Thoracic aorta (tissue), 2 donors: ENCODE data around the gene STX8. TPM values are rescaled to one million over a fixed set of nuclear protein-coding genes. Genes with fewer than 3 reads are reported as not detected.

ENCODE experiments used
- ATAC-seq: fragments of 150-250 bp; one replicate; pipeline ENCODE4 v1.8.0; 2017; ENCODE audit warnings: low read depth; ENCODE audit not compliant: insufficient number of reproducible peaks, low FRiP score
- DNase-seq: peaks from one replicate; pipeline ENCODE4 v3.0.0-alpha.2; 2020; ENCODE audit warnings: low spot score
- H3K27ac ChIP-seq, 2 donors: fragments of 200-600 bp; sonication (generic); 1 replicate in 1 of 2; 2 replicates in 1 of 2; pipeline ENCODE4 v1.5.1; 2016; ENCODE audit warnings: mild to moderate bottlenecking in 2 of 2, moderate library complexity in 2 of 2
- H3K27me3 ChIP-seq: fragments of 200-600 bp; sonication (generic); replicated peaks from 2 replicates; pipeline ENCODE4 v1.6.0; 2016; ENCODE audit warnings: mild to moderate bottlenecking; ENCODE audit not compliant: insufficient read depth
- H3K36me3 ChIP-seq: fragments of 200-600 bp; sonication (generic); one replicate; pipeline ENCODE4 v1.5.1; 2016
- H3K4me1 ChIP-seq, 2 donors: fragments of 200-600 bp; sonication (generic); 1 replicate in 1 of 2; 2 replicates in 1 of 2; pipeline versions ENCODE4 v1.5.1 to v1.6.0; 2016; ENCODE audit warnings: low read depth in 2 of 2, mild to moderate bottlenecking in 1 of 2; ENCODE audit not compliant: control insufficient read depth in 1 of 2
- H3K4me3 ChIP-seq: fragments of 200-600 bp; sonication (generic); 2 replicates; pipeline ENCODE4 v1.5.1; 2016; ENCODE audit warnings: mild to moderate bottlenecking
- H3K9me3 ChIP-seq: fragments of 200-600 bp; sonication (generic); 2 replicates; pipeline ENCODE4 v1.5.1; 2016
- CTCF ChIP-seq: fragments of 200-600 bp; sonication (generic); IDR thresholded peaks from one replicate; pipeline ENCODE4 v1.5.1; 2019; ENCODE audit warnings: antibody characterized with exemption
- total RNA-seq, 2 donors: library from RNA; depleted of rRNA; stranded (reverse); fragments of >200 nt; gene quantifications; one replicate each; pipeline versions ENCODE4 v1.1.0 to v1.2.3, GENCODE V29; 2016

Gene STX8
- total RNA-seq, 2 donors from 2014 or later: 93.9 to 99.8 TPM

GRCh38 chr17:9306086-9306485 lies 269.5 kb downstream of the STX8 start:
- no peaks in the 10 kb centered on the region for H3K4me1 ChIP-seq
- no peak for TF ChIP-seq CTCF
- no peak overlapping the region for H3K27ac ChIP-seq
- no peak overlapping the region for H3K4me3 ChIP-seq
- no peaks in the 10 kb centered on the region for H3K9me3 ChIP-seq
- no peak for DNase-seq
- no peaks in the 10 kb centered on the region for H3K36me3 ChIP-seq
- H3K27me3 ChIP-seq: no peaks in the 10 kb centered on the region
- ATAC-seq: no peak

- Histone ChIP-seq H3K4me1 (no peaks in the 10 kb centered on the region), H3K9me3 (no peaks in the 10 kb centered on the region), H3K27me3 (no peaks in the 10 kb centered on the region), H3K36me3 (no peaks in the 10 kb centered on the region), H3K4me3 (no peak overlapping the region), H3K27ac (no peak overlapping the region)
- no peak for TF ChIP-seq CTCF
- DNase-seq (no peak), ATAC-seq (no peak)
These were observed 275.9 kb downstream of the STX8 start for GRCh38 chr17:9299695-9300094.

- Histone ChIP-seq H3K9me3 (no peaks in the 10 kb centered on the region), H3K27me3 (no peaks in the 10 kb centered on the region), H3K27ac (no peak overlapping the region), H3K36me3 (no peaks in the 10 kb centered on the region), H3K4me3 (no peak overlapping the region), H3K4me1 (no peaks in the 10 kb centered on the region)
- no peak for DNase-seq
- no peak for ATAC-seq
- TF ChIP-seq CTCF: no peak
These were observed 276.8 kb downstream of the STX8 start for GRCh38 chr17:9298776-9299295.

GRCh38 chr17:9298135-9298534 lies 277.5 kb downstream of the STX8 start:
- H3K4me1 ChIP-seq: peaks cover 0 to 4% of the 10 kb centered on the region in 2 donors

GRCh38 chr17:9294661-9295210 lies 280.9 kb downstream of the STX8 start:
- no peaks in the 10 kb centered on the region for H3K36me3 ChIP-seq
- H3K9me3 ChIP-seq: no peaks in the 10 kb centered on the region
- no peak for DNase-seq
- peaks cover 10 to 20% of the 10 kb centered on the region in 2 donors for H3K4me1 ChIP-seq
- no peak for TF ChIP-seq CTCF
- no peaks in the 10 kb centered on the region for H3K27me3 ChIP-seq
- H3K27ac ChIP-seq: no peak overlapping the region
- no peak for ATAC-seq
- no peak overlapping the region for H3K4me3 ChIP-seq

More at GRCh38 chr17:9298135-9298534, 277.5 kb downstream of the STX8 start:
- no peaks in the 10 kb centered on the region for H3K27me3 ChIP-seq
- H3K36me3 ChIP-seq: no peaks in the 10 kb centered on the region
- TF ChIP-seq CTCF: no peak
- H3K9me3 ChIP-seq: no peaks in the 10 kb centered on the region
- no peak overlapping the region for H3K4me3 ChIP-seq
- no peak overlapping the region for H3K27ac ChIP-seq
- ATAC-seq: no peak
- DNase-seq: no peak
